ENCODE results near the gene SMARCD1.

SMARCD1 gene

GRCh38 chr12:50106907-50107306 is 21.8 kb downstream of the SMARCD1 start:
- DNase-seq: no peak
- TF ChIP-seq EZH2phosphoT487 (IDR thresholded peaks at IDR 0.05; ENCODE audit: low read length) (no peak), EZH2 (optimal IDR thresholded peaks at IDR 0.05; ENCODE audit: low read depth, low read length) (no peak), CTCF (IDR thresholded peaks at IDR 0.05; ENCODE audit: low read length) (no peak)
- Histone ChIP-seq H3F3A (ENCODE audit: insufficient read depth, low read length) (peaks cover 26% of the 10 kb centered on the region), H3K27ac (ENCODE audit: low read length) (no peak overlapping the region), H2AFZ (ENCODE audit: low read length) (no peak overlapping the region), H3K36me3 (replicated peaks; ENCODE audit: insufficient read depth, low read length) (no peaks in the 10 kb centered on the region), H3K27me3 (replicated peaks; ENCODE audit: insufficient read depth, low read length) (no peaks in the 10 kb centered on the region), H3K9me2 (replicated peaks; ENCODE audit: insufficient read depth, low read length) (no peaks in the 10 kb centered on the region), H3K4me3 (ENCODE audit: low read length) (no peak overlapping the region), H4K20me1 (ENCODE audit: insufficient read depth, low read length) (no peaks in the 10 kb centered on the region), H3K9me3 (replicated peaks; ENCODE audit: insufficient read depth, low read length) (no peaks in the 10 kb centered on the region), H3K4me1 (ENCODE audit: low read length) (peaks cover 32% of the 10 kb centered on the region), H3K9ac (ENCODE audit: low read length) (no peak overlapping the region), H3K79me2 (ENCODE audit: low read length) (no peaks in the 10 kb centered on the region), H3K4me2 (ENCODE audit: low read depth, low read length) (no peak overlapping the region)

GRCh38 chr12:50107416-50108268 is 22.5 kb downstream of the SMARCD1 start:
- Histone ChIP-seq H3K9me2 (replicated peaks; ENCODE audit: insufficient read depth, low read length) (no peaks in the 10 kb centered on the region), H3K4me1 (ENCODE audit: low read length) (peaks cover 32% of the 10 kb centered on the region), H4K20me1 (ENCODE audit: insufficient read depth, low read length) (no peaks in the 10 kb centered on the region), H3F3A (ENCODE audit: insufficient read depth, low read length) (peaks cover 32% of the 10 kb centered on the region), H3K4me3 (ENCODE audit: low read length) (no peak overlapping the region), H2AFZ (ENCODE audit: low read length) (no peak overlapping the region), H3K27ac (ENCODE audit: low read length) (no peak overlapping the region), H3K9me3 (replicated peaks; ENCODE audit: insufficient read depth, low read length) (no peaks in the 10 kb centered on the region), H3K27me3 (replicated peaks; ENCODE audit: insufficient read depth, low read length) (no peaks in the 10 kb centered on the region), H3K36me3 (replicated peaks; ENCODE audit: insufficient read depth, low read length) (no peaks in the 10 kb centered on the region), H3K4me2 (ENCODE audit: low read depth, low read length) (no peak overlapping the region), H3K9ac (ENCODE audit: low read length) (no peak overlapping the region), H3K79me2 (ENCODE audit: low read length) (peaks cover 6% of the 10 kb centered on the region)
- TF ChIP-seq EZH2 (optimal IDR thresholded peaks at IDR 0.05; ENCODE audit: low read depth, low read length) (no peak), CTCF (IDR thresholded peaks at IDR 0.05; ENCODE audit: low read length) (no peak), EZH2phosphoT487 (IDR thresholded peaks at IDR 0.05; ENCODE audit: low read length) (no peak)
- no peak for DNase-seq

- Histone ChIP-seq H3K4me1 (ENCODE audit: low read length) (peaks cover 32% of the 10 kb centered on the region), H3F3A (ENCODE audit: insufficient read depth, low read length) (peaks cover 34% of the 10 kb centered on the region), H3K4me3 (ENCODE audit: low read length) (peak overlapping the region; percentile 58; the same call in 1 of the 2 replicates), H3K9ac (ENCODE audit: low read length) (peak overlapping the region; percentile 74; the same call in 1 of the 2 replicates), H3K9me2 (replicated peaks; ENCODE audit: insufficient read depth, low read length) (no peaks in the 10 kb centered on the region), H4K20me1 (ENCODE audit: insufficient read depth, low read length) (no peaks in the 10 kb centered on the region), H3K79me2 (ENCODE audit: low read length) (peaks cover 22% of the 10 kb centered on the region), H2AFZ (ENCODE audit: low read length) (peak overlapping the region; percentile 63; the same call in 1 of the 2 replicates), H3K27ac (ENCODE audit: low read length) (peak overlapping the region; percentile 98; the same call in 1 of the 2 replicates), H3K9me3 (replicated peaks; ENCODE audit: insufficient read depth, low read length) (no peaks in the 10 kb centered on the region), H3K4me2 (ENCODE audit: low read depth, low read length) (peak overlapping the region; percentile 98), H3K27me3 (replicated peaks; ENCODE audit: insufficient read depth, low read length) (no peaks in the 10 kb centered on the region), H3K36me3 (replicated peaks; ENCODE audit: insufficient read depth, low read length) (no peaks in the 10 kb centered on the region)
- TF ChIP-seq EZH2phosphoT487 (IDR thresholded peaks at IDR 0.05; ENCODE audit: low read length) (no peak), EZH2 (optimal IDR thresholded peaks at IDR 0.05; ENCODE audit: low read depth, low read length) (no peak), CTCF (IDR thresholded peaks at IDR 0.05; ENCODE audit: low read length) (no peak)
- no peak for DNase-seq
Measured at GRCh38 chr12:50109319-50109718, 24.2 kb downstream of the SMARCD1 start.

All from MM.1S (cell line).